ENCODE data around the gene PLXDC2.
A peak's percentile ranks its signal among the peaks of the same experiment; 100 is the strongest.

PLXDC2 gene

GRCh38 chr10:20084451-20084850 is 268.2 kb downstream of the PLXDC2 start:
- Mint-ChIP-seq H3K27ac (peak overlapping the region; percentile 64), H3K36me3 (ENCODE audit: low read depth) (peaks cover 21% of the 10 kb centered on the region)

GRCh38 chr10:20085115-20085514 is 268.9 kb downstream of the PLXDC2 start:
- Mint-ChIP-seq H3K27ac (no peak overlapping the region), H3K9me3 (peaks cover 2% of the 10 kb centered on the region), H3K36me3 (ENCODE audit: low read depth) (peaks cover 14% of the 10 kb centered on the region), H3K4me3 (no peak overlapping the region), H3K4me1 (peaks cover 15% of the 10 kb centered on the region), H3K27me3 (ENCODE audit: low read depth, poor library complexity) (peaks cover 3% of the 10 kb centered on the region)
- DNase-seq, result peak; percentile 15
- TF ChIP-seq CTCF (IDR thresholded peaks at IDR 0.05), result no peak

More at GRCh38 chr10:20084451-20084850, 268.2 kb downstream of the PLXDC2 start:
- Mint-ChIP-seq H3K9me3 (peaks cover 8% of the 10 kb centered on the region), H3K4me1 (peaks cover 15% of the 10 kb centered on the region), H3K4me3 (no peak overlapping the region), H3K27me3 (ENCODE audit: low read depth, poor library complexity) (peaks cover 3% of the 10 kb centered on the region)
- DNase-seq, result no peak
- no peak for TF ChIP-seq CTCF (IDR thresholded peaks at IDR 0.05)

- Mint-ChIP-seq H3K9me3 (peaks cover under 1% of the 10 kb centered on the region), H3K36me3 (ENCODE audit: low read depth) (peaks cover 4% of the 10 kb centered on the region), H3K27ac (no peak overlapping the region), H3K27me3 (ENCODE audit: low read depth, poor library complexity) (peaks cover 3% of the 10 kb centered on the region), H3K4me1 (peaks cover 15% of the 10 kb centered on the region), H3K4me3 (no peak overlapping the region)
- DNase-seq, result no peak
- TF ChIP-seq CTCF (IDR thresholded peaks at IDR 0.05), result no peak
Observed at GRCh38 chr10:20087353-20087752, 271.1 kb downstream of the PLXDC2 start.

- no peak for DNase-seq
- Mint-ChIP-seq H3K27me3 (ENCODE audit: low read depth, poor library complexity) (peaks cover 3% of the 10 kb centered on the region), H3K36me3 (ENCODE audit: low read depth) (peaks cover 9% of the 10 kb centered on the region), H3K27ac (no peak overlapping the region), H3K4me3 (no peak overlapping the region), H3K4me1 (peaks cover 15% of the 10 kb centered on the region), H3K9me3 (peaks cover 6% of the 10 kb centered on the region)
- TF ChIP-seq CTCF (IDR thresholded peaks at IDR 0.05), result no peak
Observed at GRCh38 chr10:20088061-20088701, 271.9 kb downstream of the PLXDC2 start.

- Mint-ChIP-seq H3K4me3 (no peak overlapping the region), H3K9me3 (peaks cover 6% of the 10 kb centered on the region), H3K4me1 (peaks cover 11% of the 10 kb centered on the region), H3K27ac (no peak overlapping the region), H3K36me3 (ENCODE audit: low read depth) (peaks cover 14% of the 10 kb centered on the region), H3K27me3 (ENCODE audit: low read depth, poor library complexity) (peaks cover 3% of the 10 kb centered on the region)
- TF ChIP-seq CTCF (IDR thresholded peaks at IDR 0.05), result no peak
- DNase-seq, result no peak
Observed at GRCh38 chr10:20089879-20090278, 273.6 kb downstream of the PLXDC2 start.

- H3K9me3 Mint-ChIP-seq, result peaks cover 6% of the 10 kb centered on the region
- H3K27me3 Mint-ChIP-seq (ENCODE audit: low read depth, poor library complexity), result peaks cover 3% of the 10 kb centered on the region
- DNase-seq, result no peak
- no peak overlapping the region for H3K4me3 Mint-ChIP-seq
- H3K36me3 Mint-ChIP-seq (ENCODE audit: low read depth), result peaks cover 14% of the 10 kb centered on the region
- H3K4me1 Mint-ChIP-seq, result peaks cover 2% of the 10 kb centered on the region
- H3K27ac Mint-ChIP-seq, result no peak overlapping the region
- TF ChIP-seq CTCF (IDR thresholded peaks at IDR 0.05), result no peak
Observed at GRCh38 chr10:20090831-20091230, 274.6 kb downstream of the PLXDC2 start.
